ENCODE data around the gene PLET1.

DNA sequence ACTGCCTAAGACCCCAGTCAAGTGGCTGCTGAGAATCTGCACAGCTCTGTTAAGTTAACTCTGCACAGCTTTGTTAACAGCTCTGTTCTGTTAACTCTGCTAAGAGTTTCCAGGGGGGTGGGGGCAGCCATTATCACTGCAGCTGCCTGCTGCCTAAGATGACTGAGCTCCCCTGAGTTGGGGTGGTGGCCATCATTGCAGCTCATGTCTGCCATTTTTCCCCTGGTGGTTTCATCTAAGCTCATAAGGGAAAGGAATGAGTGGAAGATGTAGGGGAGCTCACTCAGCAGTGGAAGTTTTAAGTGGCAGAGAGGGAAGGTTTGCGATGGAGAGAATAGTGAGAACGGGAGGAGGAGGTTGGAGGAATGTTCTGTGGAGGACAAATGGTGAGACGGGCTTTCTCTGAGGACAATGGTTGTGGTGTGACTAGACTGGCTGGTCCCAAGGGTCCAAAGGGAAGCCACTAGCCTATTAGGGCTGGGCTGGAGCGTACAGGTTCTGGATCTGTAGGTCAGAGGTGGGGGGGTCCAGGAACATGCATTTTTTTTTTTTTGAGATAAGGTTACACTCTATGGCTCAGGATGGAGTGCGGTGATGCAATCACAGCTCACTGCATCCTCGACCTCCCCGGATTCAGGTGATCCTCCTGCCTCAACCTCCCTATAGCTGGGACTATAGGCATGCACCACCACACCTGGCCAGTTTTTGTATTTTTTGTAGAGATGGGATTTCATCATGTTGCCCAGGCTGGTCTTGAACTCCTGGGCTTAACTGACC is 13.5 kb upstream of the PLET1 start:
- TF ChIP-seq, protein P1, sequence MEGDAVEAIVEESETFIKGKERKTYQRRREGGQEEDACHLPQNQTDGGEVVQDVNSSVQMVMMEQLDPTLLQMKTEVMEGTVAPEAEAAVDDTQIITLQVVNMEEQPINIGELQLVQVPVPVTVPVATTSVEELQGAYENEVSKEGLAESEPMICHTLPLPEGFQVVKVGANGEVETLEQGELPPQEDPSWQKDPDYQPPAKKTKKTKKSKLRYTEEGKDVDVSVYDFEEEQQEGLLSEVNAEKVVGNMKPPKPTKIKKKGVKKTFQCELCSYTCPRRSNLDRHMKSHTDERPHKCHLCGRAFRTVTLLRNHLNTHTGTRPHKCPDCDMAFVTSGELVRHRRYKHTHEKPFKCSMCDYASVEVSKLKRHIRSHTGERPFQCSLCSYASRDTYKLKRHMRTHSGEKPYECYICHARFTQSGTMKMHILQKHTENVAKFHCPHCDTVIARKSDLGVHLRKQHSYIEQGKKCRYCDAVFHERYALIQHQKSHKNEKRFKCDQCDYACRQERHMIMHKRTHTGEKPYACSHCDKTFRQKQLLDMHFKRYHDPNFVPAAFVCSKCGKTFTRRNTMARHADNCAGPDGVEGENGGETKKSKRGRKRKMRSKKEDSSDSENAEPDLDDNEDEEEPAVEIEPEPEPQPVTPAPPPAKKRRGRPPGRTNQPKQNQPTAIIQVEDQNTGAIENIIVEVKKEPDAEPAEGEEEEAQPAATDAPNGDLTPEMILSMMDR (IDR thresholded peaks at IDR 0.05): no peak
- no peak for TF ChIP-seq EP300 (IDR thresholded peaks at IDR 0.05)

Measured in tibial nerve (tissue), 4 donors.